Measurements from ENCODE around the gene EHD1.

Gene EHD1

GRCh38 chr11:64854534-64855502 is 23.6 kb downstream of the EHD1 start:
- Histone ChIP-seq H3K9ac (ENCODE audit: low read depth, low read length, poor library complexity, severe bottlenecking) (no peak overlapping the region), H4K20me1 (ENCODE audit: insufficient read depth, low read length, poor library complexity, severe bottlenecking) (no peaks in the 10 kb centered on the region), H3F3A (ENCODE audit: low read depth) (peaks cover 3% of the 10 kb centered on the region; the same call in 1 of the 2 replicates), H3K79me2 (ENCODE audit: insufficient read depth, low read length) (peaks cover 19% of the 10 kb centered on the region; the same call in 1 of the 2 replicates), H3K9me3 (ENCODE audit: insufficient read depth, low read depth, low read length) (no peaks in the 10 kb centered on the region), H3K27me3 (ENCODE audit: insufficient read depth, low read length, poor library complexity, severe bottlenecking) (no peaks in the 10 kb centered on the region), H2AFZ (ENCODE audit: low read length) (no peak overlapping the region), H3K4me3 (ENCODE audit: low read length, poor library complexity, severe bottlenecking) (no peak overlapping the region), H3K4me2 (ENCODE audit: low read depth, low read length, poor library complexity, severe bottlenecking) (no peak overlapping the region), H3K9me2 (replicated peaks; ENCODE audit: low read depth, low read length) (no peaks in the 10 kb centered on the region), H3K4me1 (ENCODE audit: insufficient read depth, low read length, poor library complexity, severe bottlenecking) (peaks cover 36% of the 10 kb centered on the region), H3K36me3 (ENCODE audit: insufficient read depth, low read length) (peaks cover 48% of the 10 kb centered on the region; the same call in 1 of the 2 replicates)
- TF ChIP-seq, protein P1, sequence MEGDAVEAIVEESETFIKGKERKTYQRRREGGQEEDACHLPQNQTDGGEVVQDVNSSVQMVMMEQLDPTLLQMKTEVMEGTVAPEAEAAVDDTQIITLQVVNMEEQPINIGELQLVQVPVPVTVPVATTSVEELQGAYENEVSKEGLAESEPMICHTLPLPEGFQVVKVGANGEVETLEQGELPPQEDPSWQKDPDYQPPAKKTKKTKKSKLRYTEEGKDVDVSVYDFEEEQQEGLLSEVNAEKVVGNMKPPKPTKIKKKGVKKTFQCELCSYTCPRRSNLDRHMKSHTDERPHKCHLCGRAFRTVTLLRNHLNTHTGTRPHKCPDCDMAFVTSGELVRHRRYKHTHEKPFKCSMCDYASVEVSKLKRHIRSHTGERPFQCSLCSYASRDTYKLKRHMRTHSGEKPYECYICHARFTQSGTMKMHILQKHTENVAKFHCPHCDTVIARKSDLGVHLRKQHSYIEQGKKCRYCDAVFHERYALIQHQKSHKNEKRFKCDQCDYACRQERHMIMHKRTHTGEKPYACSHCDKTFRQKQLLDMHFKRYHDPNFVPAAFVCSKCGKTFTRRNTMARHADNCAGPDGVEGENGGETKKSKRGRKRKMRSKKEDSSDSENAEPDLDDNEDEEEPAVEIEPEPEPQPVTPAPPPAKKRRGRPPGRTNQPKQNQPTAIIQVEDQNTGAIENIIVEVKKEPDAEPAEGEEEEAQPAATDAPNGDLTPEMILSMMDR (conservative IDR thresholded peaks at IDR 0.05; ENCODE audit: low read length): no peak
- TF ChIP-seq EZH2phosphoT487 (IDR thresholded peaks at IDR 0.05; ENCODE audit: borderline replicate concordance): no peak

- H3K4me2 ChIP-seq (ENCODE audit: low read depth, low read length, poor library complexity, severe bottlenecking): no peak overlapping the region
- no peaks in the 10 kb centered on the region for H3K9me2 ChIP-seq (replicated peaks; ENCODE audit: low read depth, low read length)
- H3K27me3 ChIP-seq (ENCODE audit: insufficient read depth, low read length, poor library complexity, severe bottlenecking): no peaks in the 10 kb centered on the region
- no peak overlapping the region for H2AFZ ChIP-seq (ENCODE audit: low read length)
- peaks cover 48% of the 10 kb centered on the region; the same call in 1 of the 2 replicates for H3K36me3 ChIP-seq (ENCODE audit: insufficient read depth, low read length)
- no peak overlapping the region for H3K4me3 ChIP-seq (ENCODE audit: low read length, poor library complexity, severe bottlenecking)
- TF ChIP-seq, protein P1 (conservative IDR thresholded peaks at IDR 0.05; ENCODE audit: low read length): no peak
- TF ChIP-seq EZH2phosphoT487 (IDR thresholded peaks at IDR 0.05; ENCODE audit: borderline replicate concordance): no peak
- H3K9ac ChIP-seq (ENCODE audit: low read depth, low read length, poor library complexity, severe bottlenecking): no peak overlapping the region
- H3K79me2 ChIP-seq (ENCODE audit: insufficient read depth, low read length): peaks cover 19% of the 10 kb centered on the region; the same call in 1 of the 2 replicates
- H4K20me1 ChIP-seq (ENCODE audit: insufficient read depth, low read length, poor library complexity, severe bottlenecking): no peaks in the 10 kb centered on the region
- no peaks in the 10 kb centered on the region for H3F3A ChIP-seq (ENCODE audit: low read depth)
- peaks cover 31% of the 10 kb centered on the region for H3K4me1 ChIP-seq (ENCODE audit: insufficient read depth, low read length, poor library complexity, severe bottlenecking)
- H3K9me3 ChIP-seq (ENCODE audit: insufficient read depth, low read depth, low read length): no peaks in the 10 kb centered on the region
Measured at GRCh38 chr11:64854157-64854533, 24.3 kb downstream of the EHD1 start.

GRCh38 chr11:64853709-64854108 is 24.7 kb downstream of the EHD1 start:
- Histone ChIP-seq H4K20me1 (ENCODE audit: insufficient read depth, low read length, poor library complexity, severe bottlenecking) (no peaks in the 10 kb centered on the region), H3K4me3 (ENCODE audit: low read length, poor library complexity, severe bottlenecking) (no peak overlapping the region), H3K79me2 (ENCODE audit: insufficient read depth, low read length) (peaks cover 17% of the 10 kb centered on the region; the same call in 1 of the 2 replicates), H3K27me3 (ENCODE audit: insufficient read depth, low read length, poor library complexity, severe bottlenecking) (no peaks in the 10 kb centered on the region), H3K36me3 (ENCODE audit: insufficient read depth, low read length) (peaks cover 48% of the 10 kb centered on the region; the same call in 1 of the 2 replicates), H3K4me1 (ENCODE audit: insufficient read depth, low read length, poor library complexity, severe bottlenecking) (peaks cover 30% of the 10 kb centered on the region), H3K9me3 (ENCODE audit: insufficient read depth, low read depth, low read length) (no peaks in the 10 kb centered on the region), H3K4me2 (ENCODE audit: low read depth, low read length, poor library complexity, severe bottlenecking) (no peak overlapping the region), H3K9ac (ENCODE audit: low read depth, low read length, poor library complexity, severe bottlenecking) (no peak overlapping the region), H2AFZ (ENCODE audit: low read length) (no peak overlapping the region), H3K9me2 (replicated peaks; ENCODE audit: low read depth, low read length) (no peaks in the 10 kb centered on the region), H3F3A (ENCODE audit: low read depth) (no peaks in the 10 kb centered on the region)
- TF ChIP-seq, protein P1 (conservative IDR thresholded peaks at IDR 0.05; ENCODE audit: low read length): no peak
- TF ChIP-seq EZH2phosphoT487 (IDR thresholded peaks at IDR 0.05; ENCODE audit: borderline replicate concordance): no peak
